HTERT RPE-1 (cell line): ENCODE measurements around the gene YTHDF2.

Experiments
- in situ Hi-C: fragments of 300-500 bp; cut with MboI; formaldehyde crosslinking; loops from 4 replicates; pipeline ENCODE4 v1.14.3; 2020; ENCODE audit warnings: low sequenced_read_pairs

YTHDF2 gene

GRCh38 chr1:28796352-28797211 lies 59.8 kb downstream of the YTHDF2 start:
- in situ Hi-C loops: no loop called here

GRCh38 chr1:28800324-28800723 lies 63.6 kb downstream of the YTHDF2 start:
- in situ Hi-C loops: no loop called here

DNA sequence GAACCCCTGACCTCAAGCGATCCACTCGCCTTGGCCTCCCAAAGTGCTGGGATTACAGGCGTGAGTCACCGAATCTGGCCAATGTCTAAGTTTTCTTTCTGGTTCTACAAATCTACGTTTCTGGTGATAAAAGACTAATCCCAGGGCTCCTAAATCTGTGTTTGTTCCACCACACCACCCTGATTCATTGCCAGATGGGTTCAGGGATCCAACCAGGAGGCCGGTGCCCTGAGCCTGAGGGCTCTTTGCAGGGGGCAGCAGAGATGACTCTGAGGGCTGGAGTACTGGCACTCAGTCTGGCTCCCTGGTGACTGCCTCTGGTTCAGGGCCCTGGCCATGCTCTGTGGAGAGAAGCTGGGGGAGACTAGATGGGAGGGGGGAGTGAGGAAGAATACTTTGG lies 64.7 kb downstream of the YTHDF2 start:
- in situ Hi-C loops: no loop called here

- in situ Hi-C loops: no loop called here
Measured at GRCh38 chr1:28803051-28803450, 66.3 kb downstream of the YTHDF2 start.

GRCh38 chr1:28803662-28804061 lies 66.9 kb downstream of the YTHDF2 start:
- in situ Hi-C loops: no loop called here

DNA sequence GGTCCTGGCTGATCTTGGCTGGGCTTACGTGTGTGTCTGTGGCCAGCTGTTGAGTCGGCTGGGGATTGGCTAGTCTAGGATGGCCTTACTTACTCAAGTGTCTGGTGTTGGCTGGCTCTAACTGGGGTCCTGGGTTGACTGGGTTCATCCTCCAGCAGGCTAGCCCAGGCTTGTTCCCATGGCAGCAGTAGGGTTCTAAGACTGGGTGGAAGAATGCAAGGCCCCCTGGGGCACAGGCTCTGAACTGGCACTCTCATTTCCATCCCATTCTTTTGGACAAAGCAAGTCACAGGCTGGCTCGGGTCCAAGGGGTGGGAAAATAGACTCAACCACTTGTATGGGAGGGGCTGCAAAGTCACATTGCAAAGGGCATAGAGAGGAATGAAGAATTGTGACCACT lies 67.3 kb downstream of the YTHDF2 start:
- in situ Hi-C loops: no loop called here

GRCh38 chr1:28807046-28807445 lies 70.3 kb downstream of the YTHDF2 start:
- in situ Hi-C loops: no loop called here

DNA sequence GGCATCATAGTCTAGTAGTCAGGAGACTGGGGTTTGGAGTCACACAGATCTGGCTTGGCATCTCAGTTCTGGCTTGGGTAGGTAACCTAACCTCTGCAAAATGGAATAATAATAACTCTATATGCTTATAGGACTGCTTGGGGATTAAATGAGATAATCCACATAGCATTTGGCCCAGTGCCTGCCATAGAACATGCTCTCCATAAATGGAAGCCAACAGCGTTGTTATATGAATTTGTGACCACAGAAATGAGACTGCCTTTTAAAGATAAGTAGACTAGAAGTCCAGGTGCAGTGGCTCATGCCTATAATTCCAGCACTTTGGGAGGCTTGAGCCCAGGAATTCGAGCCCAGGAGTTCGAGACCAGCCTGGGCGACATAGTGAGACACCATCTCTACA lies 71.2 kb downstream of the YTHDF2 start:
- in situ Hi-C loops: no loop called here

DNA sequence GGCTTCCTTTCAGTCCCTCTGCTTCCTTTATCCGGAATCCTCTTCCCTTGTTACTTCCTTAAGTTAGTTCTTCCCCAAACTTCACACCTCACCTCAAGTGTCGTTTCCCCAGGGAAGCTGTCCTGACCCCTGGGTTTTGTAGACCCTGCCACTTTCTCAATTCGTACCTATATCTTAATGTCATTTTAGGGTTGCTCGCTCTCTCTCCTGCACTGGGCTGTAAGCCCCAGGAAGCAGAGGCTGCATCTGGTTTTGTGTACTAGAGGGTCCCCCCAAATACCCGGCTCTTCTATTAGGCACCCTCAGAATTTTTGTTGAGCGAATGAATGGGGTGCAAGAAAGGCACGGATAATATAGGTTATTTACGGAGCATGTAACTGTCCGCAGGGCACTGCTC lies 74.6 kb downstream of the YTHDF2 start:
- in situ Hi-C loops: no loop called here

- in situ Hi-C loops: no loop called here
Measured at GRCh38 chr1:28811766-28812668, 75.3 kb downstream of the YTHDF2 start, which contains the start of gene OPRD1. OPRD1 (plus strand) TSS chr1:28812170; CDS start chr1:28812384, 214 bp downstream.

GRCh38 chr1:28812669-28813468 lies 76.1 kb downstream of the YTHDF2 start:
- in situ Hi-C loops: no loop called here

- in situ Hi-C loops: no loop called here
Measured at GRCh38 chr1:28813931-28814465, 77.3 kb downstream of the YTHDF2 start.

DNA sequence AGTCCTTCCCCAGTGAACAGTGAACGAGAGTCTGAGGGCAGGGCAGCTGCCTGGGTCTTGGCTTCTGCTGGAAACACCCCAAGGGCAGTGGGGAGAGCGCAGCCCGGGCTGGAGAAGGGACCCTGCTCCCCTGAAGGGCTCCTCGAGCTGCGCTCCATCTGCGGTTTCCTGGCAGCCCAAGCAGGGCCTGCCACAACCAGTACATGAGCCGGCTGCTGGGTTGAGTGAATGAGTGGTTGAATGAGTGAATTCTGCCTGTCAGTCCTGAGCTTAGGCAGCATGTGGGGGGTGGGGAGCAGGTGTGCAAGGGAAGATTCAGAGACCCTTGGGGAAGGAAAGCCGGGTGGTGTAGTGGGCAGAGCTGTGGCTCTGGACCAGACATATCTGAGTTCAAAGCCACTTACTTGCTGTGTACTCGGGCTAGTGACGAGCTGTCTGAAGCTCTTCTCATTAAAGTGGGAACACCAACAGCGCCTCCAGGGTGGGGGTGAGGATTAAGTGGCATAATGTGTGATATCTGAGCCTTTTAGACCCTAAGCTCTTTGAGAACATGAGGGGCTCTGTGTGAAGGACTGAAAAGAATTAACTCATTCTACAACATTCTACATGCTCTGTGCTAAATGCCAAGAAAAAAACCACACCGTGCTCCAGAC lies 78.9 kb downstream of the YTHDF2 start:
- in situ Hi-C loops: no loop called here

- in situ Hi-C loops: no loop called here
Measured at GRCh38 chr1:28817133-28817532, 80.4 kb downstream of the YTHDF2 start.

DNA sequence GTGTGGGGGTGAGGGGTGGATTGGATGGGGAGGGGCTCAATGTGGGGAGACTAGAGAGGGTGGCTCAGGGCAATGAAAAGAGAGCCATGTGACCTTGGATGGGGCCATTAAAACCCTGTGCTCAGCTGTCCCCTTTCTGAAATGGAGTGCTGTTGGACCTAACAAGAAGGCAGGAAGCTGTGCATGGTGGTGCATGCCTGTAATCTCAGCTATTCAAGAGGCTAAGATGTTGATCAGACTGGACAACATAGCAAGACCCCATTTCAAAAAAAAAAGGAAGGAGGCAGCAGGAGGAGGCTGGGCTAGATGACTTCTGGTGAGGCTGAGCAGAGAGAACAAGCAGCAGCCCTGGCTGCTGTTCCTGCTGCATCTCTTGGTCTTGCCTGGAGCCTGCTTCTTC lies 82.3 kb downstream of the YTHDF2 start:
- in situ Hi-C loops: no loop called here
